ENCODE data around the gene TNNC1. TPM values are rescaled to one million over a fixed set of nuclear protein-coding genes. Genes with fewer than 3 reads are reported as not detected.

The TNNC1 gene
- total and polyA plus RNA-seq, 3 experiments from 2014 or later, result 2.2 to 2.3 TPM; not detected in 1

GRCh38 chr3:52494445-52494844 is 40.6 kb upstream of the TNNC1 start:
- ChIA-PET POLR2A (no interaction called here), CTCF (no interaction called here)
- H3K27ac Mint-ChIP-seq, result peak overlapping the region in 4 of 8 donors; percentile 19 to 51 (median 35)

GRCh38 chr3:52493232-52494017 is 39.6 kb upstream of the TNNC1 start:
- Mint-ChIP-seq H3K4me1 (peaks cover 0 to 5% (median 3%) of the 10 kb centered on the region in 3 donors), H3K9me3 (no peaks in the 10 kb centered on the region), H3K27me3 (no peaks in the 10 kb centered on the region), H3K36me3 (peaks cover 0 to 45% (median 5%) of the 10 kb centered on the region in 3 donors), H3K27ac (no peak overlapping the region), H3K4me3 (no peak overlapping the region)
- no peaks in the 10 kb centered on the region for H3K4me1 ChIP-seq (ENCODE audit: insufficient read depth, low read length)
- ChIA-PET CTCF (no interaction called here), POLR2A (no interaction called here)
- no peak overlapping the region for H3K4me3 ChIP-seq (ENCODE audit: low read length)
- peaks cover 14% of the 10 kb centered on the region for H3K36me3 ChIP-seq (ENCODE audit: insufficient read depth, low read length)
- no peaks in the 10 kb centered on the region for H3K27me3 ChIP-seq (ENCODE audit: insufficient read depth, low read length, poor library complexity, severe bottlenecking)
- H3K27ac ChIP-seq (ENCODE audit: low read depth, low read length), result no peak overlapping the region
- no peaks in the 10 kb centered on the region for H3K9me3 ChIP-seq (ENCODE audit: low read length)
- no peak for DNase-seq

More at GRCh38 chr3:52494445-52494844, 40.6 kb upstream of the TNNC1 start:
- Mint-ChIP-seq H3K9me3 (no peaks in the 10 kb centered on the region), H3K36me3 (peaks cover 0 to 36% (median 5%) of the 10 kb centered on the region in 3 donors), H3K27me3 (no peaks in the 10 kb centered on the region), H3K4me3 (no peak overlapping the region), H3K4me1 (peaks cover 0 to 5% (median 3%) of the 10 kb centered on the region in 3 donors)
- Histone ChIP-seq H3K27ac (ENCODE audit: low read depth, low read length) (no peak overlapping the region), H3K4me3 (ENCODE audit: low read length) (no peak overlapping the region), H3K36me3 (ENCODE audit: insufficient read depth, low read length) (peaks cover 14% of the 10 kb centered on the region), H3K9me3 (ENCODE audit: low read length) (no peaks in the 10 kb centered on the region), H3K4me1 (ENCODE audit: insufficient read depth, low read length) (no peaks in the 10 kb centered on the region), H3K27me3 (ENCODE audit: insufficient read depth, low read length, poor library complexity, severe bottlenecking) (no peaks in the 10 kb centered on the region)
- no peak for DNase-seq

GRCh38 chr3:52492059-52492458 is 38.2 kb upstream of the TNNC1 start:
- ChIA-PET CTCF (no interaction called here), POLR2A (no interaction called here)
- Mint-ChIP-seq H3K9me3 (no peaks in the 10 kb centered on the region), H3K4me1 (peaks cover 0 to 5% (median 3%) of the 10 kb centered on the region in 3 donors), H3K4me3 (no peak overlapping the region), H3K27ac (no peak overlapping the region), H3K36me3 (peaks cover 0 to 58% (median 5%) of the 10 kb centered on the region in 3 donors), H3K27me3 (no peaks in the 10 kb centered on the region)
- no peak overlapping the region for H3K27ac ChIP-seq (ENCODE audit: low read depth, low read length)
- H3K9me3 ChIP-seq (ENCODE audit: low read length), result no peaks in the 10 kb centered on the region
- no peaks in the 10 kb centered on the region for H3K4me1 ChIP-seq (ENCODE audit: insufficient read depth, low read length)
- H3K4me3 ChIP-seq (ENCODE audit: low read length), result no peak overlapping the region
- no peaks in the 10 kb centered on the region for H3K27me3 ChIP-seq (ENCODE audit: insufficient read depth, low read length, poor library complexity, severe bottlenecking)
- H3K36me3 ChIP-seq (ENCODE audit: insufficient read depth, low read length), result peaks cover 14% of the 10 kb centered on the region
- DNase-seq, result no peak

GRCh38 chr3:52490939-52491526 is 37.2 kb upstream of the TNNC1 start:
- peaks cover 0 to 5% (median 3%) of the 10 kb centered on the region in 3 donors for H3K4me1 Mint-ChIP-seq
- H3K9me3 Mint-ChIP-seq, result no peaks in the 10 kb centered on the region
- peak overlapping the region in 3 of 8 donors; percentile 31 to 59 (median 33) for H3K27ac Mint-ChIP-seq
- no peak overlapping the region for H3K4me3 ChIP-seq (ENCODE audit: low read length)
- CTCF ChIA-PET, result no interaction called here
- no peaks in the 10 kb centered on the region for H3K9me3 ChIP-seq (ENCODE audit: low read length)
- H3K4me1 ChIP-seq (ENCODE audit: insufficient read depth, low read length), result no peaks in the 10 kb centered on the region
- H3K27me3 ChIP-seq (ENCODE audit: insufficient read depth, low read length, poor library complexity, severe bottlenecking), result no peaks in the 10 kb centered on the region
- POLR2A ChIA-PET, result no interaction called here
- no peak overlapping the region for H3K27ac ChIP-seq (ENCODE audit: low read depth, low read length)
- no peaks in the 10 kb centered on the region for H3K27me3 Mint-ChIP-seq
- H3K36me3 ChIP-seq (ENCODE audit: insufficient read depth, low read length), result peaks cover 14% of the 10 kb centered on the region
- DNase-seq, result no peak
- peak overlapping the region in 1 of 7 donors; percentile 15 for H3K4me3 Mint-ChIP-seq
- H3K36me3 Mint-ChIP-seq, result peaks cover 0 to 66% (median 5%) of the 10 kb centered on the region in 3 donors

GRCh38 chr3:52490035-52490938 is 36.4 kb upstream of the TNNC1 start:
- no peak overlapping the region for H3K27ac ChIP-seq (ENCODE audit: low read depth, low read length)
- H3K36me3 Mint-ChIP-seq, result peaks cover 0 to 74% (median 5%) of the 10 kb centered on the region in 3 donors
- H3K4me1 Mint-ChIP-seq, result peaks cover 0 to 5% (median 3%) of the 10 kb centered on the region in 3 donors
- H3K27ac Mint-ChIP-seq, result peak overlapping the region in 4 of 8 donors; percentile 31 to 38 (median 34)
- peaks cover 14% of the 10 kb centered on the region for H3K36me3 ChIP-seq (ENCODE audit: insufficient read depth, low read length)
- DNase-seq, result no peak
- no peaks in the 10 kb centered on the region for H3K27me3 Mint-ChIP-seq
- peak overlapping the region in 1 of 7 donors; percentile 15 for H3K4me3 Mint-ChIP-seq
- no peak overlapping the region for H3K4me3 ChIP-seq (ENCODE audit: low read length)
- H3K9me3 Mint-ChIP-seq, result no peaks in the 10 kb centered on the region
- POLR2A ChIA-PET, result no interaction called here
- no peaks in the 10 kb centered on the region for H3K27me3 ChIP-seq (ENCODE audit: insufficient read depth, low read length, poor library complexity, severe bottlenecking)
- CTCF ChIA-PET, result no interaction called here
- H3K9me3 ChIP-seq (ENCODE audit: low read length), result no peaks in the 10 kb centered on the region
- no peaks in the 10 kb centered on the region for H3K4me1 ChIP-seq (ENCODE audit: insufficient read depth, low read length)

GRCh38 chr3:52489453-52489852 is 35.6 kb upstream of the TNNC1 start:
- peaks cover 0 to 3% (median 2%) of the 10 kb centered on the region in 3 donors for H3K4me1 Mint-ChIP-seq
- H3K36me3 Mint-ChIP-seq, result peaks cover 0 to 80% (median 5%) of the 10 kb centered on the region in 3 donors
- Histone ChIP-seq H3K27ac (ENCODE audit: low read depth, low read length) (no peak overlapping the region), H3K36me3 (ENCODE audit: insufficient read depth, low read length) (peaks cover 14% of the 10 kb centered on the region), H3K4me3 (ENCODE audit: low read length) (no peak overlapping the region), H3K4me1 (ENCODE audit: insufficient read depth, low read length) (no peaks in the 10 kb centered on the region), H3K9me3 (ENCODE audit: low read length) (no peaks in the 10 kb centered on the region), H3K27me3 (ENCODE audit: insufficient read depth, low read length, poor library complexity, severe bottlenecking) (no peaks in the 10 kb centered on the region)
- CTCF ChIA-PET, result no interaction called here
- no peak overlapping the region for H3K4me3 Mint-ChIP-seq
- H3K9me3 Mint-ChIP-seq, result no peaks in the 10 kb centered on the region
- no peak overlapping the region for H3K27ac Mint-ChIP-seq
- DNase-seq, result no peak
- POLR2A ChIA-PET, result no interaction called here
- no peaks in the 10 kb centered on the region for H3K27me3 Mint-ChIP-seq

GRCh38 chr3:52488746-52489145 is 34.9 kb upstream of the TNNC1 start:
- Mint-ChIP-seq H3K27me3 (no peaks in the 10 kb centered on the region), H3K4me1 (no peaks in the 10 kb centered on the region), H3K9me3 (no peaks in the 10 kb centered on the region), H3K4me3 (no peak overlapping the region), H3K36me3 (peaks cover 0 to 86% (median 9%) of the 10 kb centered on the region in 3 donors), H3K27ac (no peak overlapping the region)
- ChIA-PET POLR2A (no interaction called here), CTCF (no interaction called here)
- H3K27me3 ChIP-seq (ENCODE audit: insufficient read depth, low read length, poor library complexity, severe bottlenecking), result no peaks in the 10 kb centered on the region
- H3K27ac ChIP-seq (ENCODE audit: low read depth, low read length), result no peak overlapping the region
- no peaks in the 10 kb centered on the region for H3K9me3 ChIP-seq (ENCODE audit: low read length)
- no peak for DNase-seq
- H3K4me3 ChIP-seq (ENCODE audit: low read length), result no peak overlapping the region
- H3K4me1 ChIP-seq (ENCODE audit: insufficient read depth, low read length), result no peaks in the 10 kb centered on the region
- peaks cover 14% of the 10 kb centered on the region for H3K36me3 ChIP-seq (ENCODE audit: insufficient read depth, low read length)
